OCI-LY3 (cell line): ENCODE data around the gene CD70.
"Not testable (repeated sequence)": the region's sequence is repeated elsewhere in the genome, so short reads cannot be mapped to it uniquely, and the experiment has no call there.

Experiments used
- H2AFZ ChIP-seq: fragments of 200-600, 300-600 bp; shearing (Covaris generic); 2 replicates; pipeline ENCODE4 v1.6.0; 2014; ENCODE audit warnings: antibody characterized with exemption, low read depth, low read length
- H3K27ac ChIP-seq: fragments of 200-600, 300-600 bp; sonication (generic); 2 replicates; pipeline ENCODE4 v1.5.1; 2014; ENCODE audit warnings: mild to moderate bottlenecking, low read length, moderate library complexity, mixed read lengths
- H3K27me3 ChIP-seq: fragments of 200-600, 300-600 bp; sonication (generic); 2 replicates; pipeline ENCODE4 v1.6.1; 2014; ENCODE audit warnings: low read depth, low read length, mixed read lengths
- H3K36me3 ChIP-seq: fragments of 200-600, 300-600 bp; sonication (generic); replicated peaks from 2 replicates; pipeline ENCODE3; 2014; ENCODE audit warnings: low read depth, low read length, mixed read lengths
- H3K4me1 ChIP-seq: fragments of 300-600, 200-600 bp; sonication (generic); 2 replicates; pipeline ENCODE4 v1.6.1; 2014; ENCODE audit warnings: low read length, mixed read lengths
- H3K4me2 ChIP-seq: fragments of 200-600, 300-600 bp; sonication (generic); 2 replicates; pipeline ENCODE4 v1.6.1; 2014; ENCODE audit warnings: low read length, mixed read lengths
- H3K4me3 ChIP-seq: fragments of 300-600, 200-600 bp; sonication (generic); 2 replicates; pipeline ENCODE4 v1.5.1; 2014; ENCODE audit warnings: antibody characterized with exemption, mild to moderate bottlenecking, low read length, moderate library complexity
- H3K79me2 ChIP-seq: fragments of 300-600, 200-600 bp; shearing (Covaris generic); 2 replicates; pipeline ENCODE4 v1.6.1; 2014; ENCODE audit warnings: mild to moderate bottlenecking, low read length, mixed read lengths
- H3K9ac ChIP-seq: fragments of 300-600, 200-600 bp; shearing (Covaris generic); 2 replicates; pipeline ENCODE4 v1.6.0; 2014; ENCODE audit warnings: mild to moderate bottlenecking, low read length, moderate library complexity
- H3K9me3 ChIP-seq: fragments of 200-600, 300-600 bp; shearing (Covaris generic); 2 replicates; pipeline ENCODE4 v1.6.1; 2014; ENCODE audit warnings: low read length, mixed read lengths; ENCODE audit not compliant: insufficient read depth
- H4K20me1 ChIP-seq: fragments of 200-600, 300-600 bp; sonication (generic); 2 replicates; pipeline ENCODE4 v1.6.1; 2016; ENCODE audit warnings: low read length, mixed read lengths; ENCODE audit not compliant: insufficient read depth
- CTCF ChIP-seq: fragments of 200-600, 300-600 bp; sonication (generic); IDR thresholded peaks from 2 replicates; pipeline ENCODE4 v1.5.1; 2014; ENCODE audit warnings: antibody characterized with exemption, low read length, low read depth
- EZH2phosphoT487 ChIP-seq: fragments of 200-600 bp; shearing (Covaris generic); IDR thresholded peaks from 2 replicates; pipeline ENCODE4 v1.6.1; 2018; ENCODE audit warnings: antibody characterized with exemption, mixed run types, low read depth

The CD70 gene

GRCh38 chr19:6586726-6587092 is 4.2 kb downstream of the CD70 start:
- Histone ChIP-seq H2AFZ (no peak overlapping the region), H3K4me3 (peak overlapping the region; percentile 95; the same call in 1 of the 2 replicates), H3K9ac (no peak overlapping the region)

GRCh38 chr19:6586056-6586455 is 4.9 kb downstream of the CD70 start:
- Histone ChIP-seq H3K27ac (no peak overlapping the region), H4K20me1 (peaks cover 52% of the 10 kb centered on the region), H3K4me1 (peaks cover 20% of the 10 kb centered on the region), H3K4me2 (no peak overlapping the region), H3K9me3 (no peaks in the 10 kb centered on the region), H3K9ac (no peak overlapping the region), H3K27me3 (no peaks in the 10 kb centered on the region), H3K79me2 (peaks cover 65% of the 10 kb centered on the region), H3K36me3 (peaks cover 88% of the 10 kb centered on the region), H3K4me3 (no peak overlapping the region), H2AFZ (no peak overlapping the region)
- no peak for TF ChIP-seq CTCF
- no peak for TF ChIP-seq EZH2phosphoT487

More at GRCh38 chr19:6586726-6587092, 4.2 kb downstream of the CD70 start:
- peaks cover 51% of the 10 kb centered on the region for H4K20me1 ChIP-seq
- peaks cover 71% of the 10 kb centered on the region for H3K79me2 ChIP-seq
- no peaks in the 10 kb centered on the region for H3K27me3 ChIP-seq
- H3K36me3 ChIP-seq = peaks cover 83% of the 10 kb centered on the region
- peak overlapping the region; percentile 89 for H3K4me2 ChIP-seq
- no peaks in the 10 kb centered on the region for H3K9me3 ChIP-seq
- peaks cover 25% of the 10 kb centered on the region for H3K4me1 ChIP-seq
- H3K27ac ChIP-seq = peak overlapping the region; percentile 82
- TF ChIP-seq CTCF (no peak), EZH2phosphoT487 (no peak)

GRCh38 chr19:6582515-6583484 is 8.2 kb downstream of the CD70 start:
- H3K9ac ChIP-seq, H3K4me3 ChIP-seq, H2AFZ ChIP-seq, H3K27ac ChIP-seq, H3K4me2 ChIP-seq, H3K27me3 ChIP-seq: not testable (repeated sequence)
- H3K9me3 ChIP-seq = peaks cover 11% of the 10 kb centered on the region; the same call in 1 of the 2 replicates
- H4K20me1 ChIP-seq = peaks cover 41% of the 10 kb centered on the region
- H3K36me3 ChIP-seq = peaks cover 72% of the 10 kb centered on the region
- H3K79me2 ChIP-seq = peaks cover 33% of the 10 kb centered on the region
- peaks cover 33% of the 10 kb centered on the region for H3K4me1 ChIP-seq

- Histone ChIP-seq H3K4me3 (no peak overlapping the region), H3K4me1 (peaks cover 46% of the 10 kb centered on the region), H3K79me2 (peaks cover 12% of the 10 kb centered on the region), H3K36me3 (peaks cover 47% of the 10 kb centered on the region), H3K4me2 (no peak overlapping the region), H3K9me3 (peaks cover 11% of the 10 kb centered on the region; the same call in 1 of the 2 replicates), H2AFZ (no peak overlapping the region), H3K27ac (no peak overlapping the region), H4K20me1 (peaks cover 16% of the 10 kb centered on the region), H3K9ac (no peak overlapping the region), H3K27me3 (no peaks in the 10 kb centered on the region)
- TF ChIP-seq CTCF (no peak), EZH2phosphoT487 (no peak)
Observed at GRCh38 chr19:6580313-6580712, 10.6 kb downstream of the CD70 start.
